MCF 10A (cell line): ENCODE measurements around the gene TRAF3IP1. TPM values are rescaled to one million over a fixed set of nuclear protein-coding genes. Genes with fewer than 3 reads are reported as not detected.
A peak's percentile ranks its signal among the peaks of the same experiment; 100 is the strongest.

Experiments
- BruUV-seq: library from RNA; stranded (reverse); fragments of 400-500 nt; replicated peaks from 2 replicates; lab custom pipeline; 2021; lab: Mats Ljungman, UMichigan
- CTCF ChIA-PET: fragments of 300-600 bp; sonication (Branson Sonifier 250); formaldehyde crosslinking; extraction: SDS; loops from one replicate; lab custom pipeline; 2021; ENCODE audit warnings: antibody characterized with exemption, inconsistent platforms; lab: Yijun Ruan, JAX
- POLR2A ChIA-PET: fragments of 300-600, 350-650 bp; sonication (Branson Sonifier 250); formaldehyde crosslinking; extraction: SDS; loops from one replicate; lab custom pipeline; 2020; ENCODE audit warnings: antibody characterized with exemption, inconsistent platforms; lab: Yijun Ruan, JAX
- DNase-seq: peaks from one replicate; pipeline ENCODE4 v3.0.0-alpha.2; 2018; ENCODE audit not compliant: unreplicated experiment
- H3K27ac Mint-ChIP-seq: one replicate; pipeline ENCODE4 v1.8.0; 2022; ENCODE audit warnings: mild to moderate bottlenecking, low read depth, mixed read lengths; ENCODE audit not compliant: unreplicated experiment
- H3K27me3 Mint-ChIP-seq: one replicate; pipeline ENCODE4 v1.8.0; 2022; ENCODE audit warnings: mixed read lengths; ENCODE audit not compliant: insufficient read depth, unreplicated experiment
- H3K36me3 Mint-ChIP-seq: one replicate; pipeline ENCODE4 v1.8.0; 2022; ENCODE audit warnings: mild to moderate bottlenecking, moderate library complexity, mixed read lengths; ENCODE audit not compliant: insufficient read depth, unreplicated experiment
- H3K4me1 Mint-ChIP-seq: one replicate; pipeline ENCODE4 v1.8.0; 2022; ENCODE audit warnings: mixed read lengths; ENCODE audit not compliant: insufficient read depth, unreplicated experiment
- H3K4me3 Mint-ChIP-seq: one replicate; pipeline ENCODE4 v1.8.0; 2022; ENCODE audit warnings: mild to moderate bottlenecking, moderate library complexity, mixed read lengths; ENCODE audit not compliant: unreplicated experiment
- H3K9me3 Mint-ChIP-seq: one replicate; pipeline ENCODE4 v1.8.0; 2022; ENCODE audit warnings: mixed read lengths; ENCODE audit not compliant: unreplicated experiment
- intact Hi-C: fragments of 100-400 bp; cut with micrococcal nuclease; formaldehyde crosslinking; loops from 2 replicates; pipeline ENCODE4 v1.14.1; 2022
- total RNA-seq: library from RNA; stranded (reverse); gene quantifications from 2 replicates; pipeline ENCODE4 v1.2.3, GENCODE V29; 2022
- TF ChIP-seq, protein P1 (sequence below): fragments of 200-600 bp; IDR thresholded peaks from one replicate; pipeline ENCODE4 v1.8.0; 2022; ENCODE audit warnings: antibody characterized with exemption, mild to moderate bottlenecking; ENCODE audit not compliant: unreplicated experiment

TRAF3IP1 gene
- total RNA-seq, 1 experiment from 2014 or later, result 19.1 TPM

DNA sequence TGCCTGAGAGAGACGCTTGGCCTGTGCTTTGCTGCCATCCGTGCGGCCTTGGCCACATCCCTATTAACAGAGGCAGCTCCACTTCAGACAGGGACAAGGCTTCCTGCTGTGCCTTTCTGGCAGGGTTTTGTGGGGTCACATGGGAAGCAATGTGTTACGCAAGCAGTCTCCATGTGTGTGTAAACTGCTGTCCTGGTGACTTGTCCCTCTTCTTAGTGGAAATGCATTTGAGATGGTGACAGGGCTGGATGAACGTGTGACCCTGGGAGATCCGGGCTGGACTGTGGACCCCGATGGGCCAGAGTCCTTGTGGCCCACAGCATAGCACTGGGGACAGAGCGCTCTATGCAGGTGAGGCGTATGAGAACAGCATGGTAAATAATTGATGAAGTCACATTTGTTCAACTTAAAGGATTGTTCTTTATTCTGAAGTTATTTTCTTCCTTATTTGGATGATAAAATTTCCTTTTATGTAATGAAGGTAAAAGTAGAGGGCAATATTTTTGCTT is 129.6 kb downstream of the TRAF3IP1 start:
- Mint-ChIP-seq H3K9me3 (no peaks in the 10 kb centered on the region), H3K27ac (no peak overlapping the region), H3K4me3 (no peak overlapping the region), H3K36me3 (peaks cover 59% of the 10 kb centered on the region), H3K27me3 (no peaks in the 10 kb centered on the region), H3K4me1 (no peaks in the 10 kb centered on the region)
- CTCF ChIA-PET, result no interaction called here
- peak; percentile 45 for DNase-seq
- TF ChIP-seq, protein P1, sequence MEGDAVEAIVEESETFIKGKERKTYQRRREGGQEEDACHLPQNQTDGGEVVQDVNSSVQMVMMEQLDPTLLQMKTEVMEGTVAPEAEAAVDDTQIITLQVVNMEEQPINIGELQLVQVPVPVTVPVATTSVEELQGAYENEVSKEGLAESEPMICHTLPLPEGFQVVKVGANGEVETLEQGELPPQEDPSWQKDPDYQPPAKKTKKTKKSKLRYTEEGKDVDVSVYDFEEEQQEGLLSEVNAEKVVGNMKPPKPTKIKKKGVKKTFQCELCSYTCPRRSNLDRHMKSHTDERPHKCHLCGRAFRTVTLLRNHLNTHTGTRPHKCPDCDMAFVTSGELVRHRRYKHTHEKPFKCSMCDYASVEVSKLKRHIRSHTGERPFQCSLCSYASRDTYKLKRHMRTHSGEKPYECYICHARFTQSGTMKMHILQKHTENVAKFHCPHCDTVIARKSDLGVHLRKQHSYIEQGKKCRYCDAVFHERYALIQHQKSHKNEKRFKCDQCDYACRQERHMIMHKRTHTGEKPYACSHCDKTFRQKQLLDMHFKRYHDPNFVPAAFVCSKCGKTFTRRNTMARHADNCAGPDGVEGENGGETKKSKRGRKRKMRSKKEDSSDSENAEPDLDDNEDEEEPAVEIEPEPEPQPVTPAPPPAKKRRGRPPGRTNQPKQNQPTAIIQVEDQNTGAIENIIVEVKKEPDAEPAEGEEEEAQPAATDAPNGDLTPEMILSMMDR, result no peak
- no TSS peak for BruUV-seq
- intact Hi-C loops, result no loop called here
- POLR2A ChIA-PET, result no interaction called here

DNA sequence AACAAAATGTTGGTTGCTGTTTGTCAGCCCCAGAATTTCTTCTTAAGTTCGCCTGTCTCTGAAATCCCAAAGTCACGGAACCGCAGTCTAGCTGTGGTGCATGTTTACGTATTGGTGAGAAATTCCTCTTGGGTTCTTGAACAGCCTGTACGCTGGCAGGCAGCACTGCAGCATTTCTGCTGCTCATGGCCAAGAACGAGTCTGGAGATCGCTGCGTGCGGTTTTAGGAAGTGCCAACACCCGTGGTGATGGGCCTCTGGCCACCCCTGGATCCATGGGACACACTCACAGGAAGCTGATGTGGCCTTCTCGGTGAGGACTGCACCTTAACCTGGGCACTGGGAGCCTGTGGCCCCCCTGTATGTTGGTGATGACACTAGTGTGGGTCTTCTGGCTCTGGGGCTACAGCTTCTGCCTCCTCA is 130.1 kb downstream of the TRAF3IP1 start:
- peaks cover 55% of the 10 kb centered on the region for H3K36me3 Mint-ChIP-seq
- no peak overlapping the region for H3K27ac Mint-ChIP-seq
- DNase-seq, result no peak
- intact Hi-C loops, result no loop called here
- ChIA-PET CTCF (no interaction called here), POLR2A (no interaction called here)
- no peak overlapping the region for H3K4me3 Mint-ChIP-seq
- no peaks in the 10 kb centered on the region for H3K4me1 Mint-ChIP-seq
- H3K27me3 Mint-ChIP-seq, result no peaks in the 10 kb centered on the region
- no peaks in the 10 kb centered on the region for H3K9me3 Mint-ChIP-seq
- BruUV-seq, result no TSS peak
- TF ChIP-seq, protein P1, result no peak

Other genes starting within 250 kb of the TRAF3IP1 start
- gene ESPNL, start 220.2 kb upstream of the TRAF3IP1 start, total RNA-seq, result not detected in 2 replicates
- gene KLHL30, start 181.8 kb upstream of the TRAF3IP1 start, total RNA-seq, result 0.27 and 0.35 TPM in 2 replicates
- gene ERFE, start 161.5 kb upstream of the TRAF3IP1 start, total RNA-seq, result 14.5 and 18.1 TPM in 2 replicates
- gene ILKAP, start 116.8 kb upstream of the TRAF3IP1 start, total RNA-seq, result 57.2 and 59.6 TPM in 2 replicates
- gene HES6, start 80.5 kb upstream of the TRAF3IP1 start, total RNA-seq, result 16.8 and 19.7 TPM in 2 replicates
- 8.9 and 13.8 TPM in 2 replicates for gene PER2, start 31.9 kb upstream of the TRAF3IP1 start, total RNA-seq
- 104 and 113 TPM in 2 replicates for gene ASB1, start 106.4 kb downstream of the TRAF3IP1 start, total RNA-seq